ENCODE data around the gene ST6GALNAC3. TPM values are rescaled to one million over a fixed set of nuclear protein-coding genes. Genes with fewer than 3 reads are reported as not detected.

The ST6GALNAC3 gene
- polyA plus RNA-seq, 2 of the 4 experiments (the other 2 are of a cell fraction) = 1.1 to 1.2 TPM

- TF ChIP-seq RARB (CRISPR knock-in tag; IDR thresholded peaks at IDR 0.05) = no peak
- TF ChIP-seq MAFK (IDR thresholded peaks at IDR 0.05; ENCODE audit: partially characterized antibody) = no peak
- no peak for TF ChIP-seq NR3C1 (IDR thresholded peaks at IDR 0.05)
These were observed 200.2 kb downstream of the ST6GALNAC3 start (continued) for GRCh38 chr1:76274718-76275117.

- H3K4me2 ChIP-seq = no peak overlapping the region
- WGBS (ENCODE audit: missing lambda C conversion rate) = 56% methylated on average over 7 of the region's 7 CpGs
- no peak for DNase-seq (ENCODE audit: low read depth in 1 of 2, low spot score in 1 of 2)
- no peaks in the 10 kb centered on the region for H3K9me3 ChIP-seq
- POLR2A ChIA-PET = no interaction called here
- H3K4me3 ChIP-seq = no peak overlapping the region
- ATAC-seq = no peak
- FAIRE-seq = no peak
- TF ChIP-seq MAFK (IDR thresholded peaks at IDR 0.05; ENCODE audit: partially characterized antibody) (no peak), RCOR1 (IDR thresholded peaks at IDR 0.05; ENCODE audit: low read depth, low read length) (no peak), EHF (CRISPR knock-in tag; IDR thresholded peaks at IDR 0.05) (no peak), TP53 (CRISPR knock-in tag; IDR thresholded peaks at IDR 0.05) (no peak), BHLHE40 (IDR thresholded peaks at IDR 0.05; ENCODE audit: low read depth, low read length) (no peak)
- CTCF ChIA-PET = no interaction called here
- H3K4me1 ChIP-seq = no peaks in the 10 kb centered on the region
- no peak overlapping the region for H3K27ac ChIP-seq
These were observed 204.2 kb downstream of the ST6GALNAC3 start for GRCh38 chr1:76278711-76279100.

GRCh38 chr1:76279101-76279748 is 204.7 kb downstream of the ST6GALNAC3 start:
- TF ChIP-seq PHF8 (IDR thresholded peaks at IDR 0.05; ENCODE audit: borderline replicate concordance, low read depth) (no peak), ELK1 (IDR thresholded peaks at IDR 0.05; ENCODE audit: low read depth, low read length) (no peak), CHD2 (IDR thresholded peaks at IDR 0.05; ENCODE audit: low read length, partially characterized antibody) (no peak), RFX5 (IDR thresholded peaks at IDR 0.05) (no peak), CEBPB (IDR thresholded peaks at IDR 0.05) (no peak), BCL3 (IDR thresholded peaks at IDR 0.05) (no peak), SMC3 (IDR thresholded peaks at IDR 0.05) (no peak)
- Histone ChIP-seq H3K4me3 (no peak overlapping the region), H3K4me2 (no peak overlapping the region), H3K27ac (no peak overlapping the region), H3K9me3 (no peaks in the 10 kb centered on the region), H3K4me1 (no peaks in the 10 kb centered on the region)
- ATAC-seq (no peak), DNase-seq (ENCODE audit: low read depth in 1 of 2, low spot score in 1 of 2) (no peak), FAIRE-seq (no peak)
- ChIA-PET POLR2A (no interaction called here), CTCF (no interaction called here)
- WGBS (ENCODE audit: missing lambda C conversion rate) = 47% methylated on average over 8 of the region's 14 CpGs

- ChIA-PET CTCF (no interaction called here), POLR2A (no interaction called here)
- ATAC-seq = no peak
- Histone ChIP-seq H3K4me1 (no peaks in the 10 kb centered on the region), H3K4me3 (no peak overlapping the region), H3K4me2 (no peak overlapping the region), H3K9me3 (no peaks in the 10 kb centered on the region), H3K27ac (no peak overlapping the region)
- WGBS (ENCODE audit: missing lambda C conversion rate) = 49% methylated on average over 2 of the region's 2 CpGs
- no peak for DNase-seq (ENCODE audit: low read depth in 1 of 2, low spot score in 1 of 2)
- TF ChIP-seq RFX5 (IDR thresholded peaks at IDR 0.05) = no peak
- no peak for TF ChIP-seq GATA3 (IDR thresholded peaks at IDR 0.05; ENCODE audit: borderline replicate concordance)
- no peak for TF ChIP-seq USF2 (IDR thresholded peaks at IDR 0.05)
- no peak for TF ChIP-seq BHLHE40 (IDR thresholded peaks at IDR 0.05; ENCODE audit: low read depth, low read length)
- TF ChIP-seq EHF (CRISPR knock-in tag; IDR thresholded peaks at IDR 0.05) = no peak
- no peak for TF ChIP-seq ZSCAN20 (CRISPR knock-in tag; IDR thresholded peaks at IDR 0.05)
- TF ChIP-seq CHD4 (IDR thresholded peaks at IDR 0.05; ENCODE audit: borderline replicate concordance) = no peak
- TF ChIP-seq BCL3 (IDR thresholded peaks at IDR 0.05) = no peak
- TF ChIP-seq HOXB13 (CRISPR knock-in tag; IDR thresholded peaks at IDR 0.05; ENCODE audit: low read depth) = no peak
- no peak for TF ChIP-seq MYC (IDR thresholded peaks at IDR 0.05; ENCODE audit: borderline replicate concordance, low read length)
- TF ChIP-seq ESRRA (IDR thresholded peaks at IDR 0.05; ENCODE audit: borderline replicate concordance, low read length) = no peak
- TF ChIP-seq JUNB (IDR thresholded peaks at IDR 0.05) = no peak
- TF ChIP-seq TFCP2L1 (CRISPR knock-in tag; IDR thresholded peaks at IDR 0.05) = no peak
- no peak for TF ChIP-seq SREBF2 (IDR thresholded peaks at IDR 0.05)
- no peak for FAIRE-seq
These were observed 206.8 kb downstream of the ST6GALNAC3 start for GRCh38 chr1:76281306-76281705.

All from A549 (cell line).